MCF 10A (cell line): ENCODE measurements around the gene SHANK3. TPM values are rescaled to one million over a fixed set of nuclear protein-coding genes. Genes with fewer than 3 reads are reported as not detected.
"Not testable (repeated sequence)": the region's sequence is repeated elsewhere in the genome, so short reads cannot be mapped to it uniquely, and the experiment has no call there.

Experiments
- BruUV-seq: library from RNA; stranded (reverse); fragments of 400-500 nt; replicated peaks from 2 replicates; lab custom pipeline; 2021; lab: Mats Ljungman, UMichigan
- CTCF ChIA-PET: fragments of 300-600 bp; sonication (Branson Sonifier 250); formaldehyde crosslinking; extraction: SDS; loops from one replicate; lab custom pipeline; 2021; ENCODE audit warnings: antibody characterized with exemption, inconsistent platforms; lab: Yijun Ruan, JAX
- POLR2A ChIA-PET: fragments of 300-600, 350-650 bp; sonication (Branson Sonifier 250); formaldehyde crosslinking; extraction: SDS; loops from one replicate; lab custom pipeline; 2020; ENCODE audit warnings: antibody characterized with exemption, inconsistent platforms; lab: Yijun Ruan, JAX
- DNase-seq: peaks from one replicate; pipeline ENCODE4 v3.0.0-alpha.2; 2018; ENCODE audit not compliant: unreplicated experiment
- H3K27ac Mint-ChIP-seq: one replicate; pipeline ENCODE4 v1.8.0; 2022; ENCODE audit warnings: mild to moderate bottlenecking, low read depth, mixed read lengths; ENCODE audit not compliant: unreplicated experiment
- H3K27me3 Mint-ChIP-seq: one replicate; pipeline ENCODE4 v1.8.0; 2022; ENCODE audit warnings: mixed read lengths; ENCODE audit not compliant: insufficient read depth, unreplicated experiment
- H3K36me3 Mint-ChIP-seq: one replicate; pipeline ENCODE4 v1.8.0; 2022; ENCODE audit warnings: mild to moderate bottlenecking, moderate library complexity, mixed read lengths; ENCODE audit not compliant: insufficient read depth, unreplicated experiment
- H3K4me1 Mint-ChIP-seq: one replicate; pipeline ENCODE4 v1.8.0; 2022; ENCODE audit warnings: mixed read lengths; ENCODE audit not compliant: insufficient read depth, unreplicated experiment
- H3K4me3 Mint-ChIP-seq: one replicate; pipeline ENCODE4 v1.8.0; 2022; ENCODE audit warnings: mild to moderate bottlenecking, moderate library complexity, mixed read lengths; ENCODE audit not compliant: unreplicated experiment
- H3K9me3 Mint-ChIP-seq: one replicate; pipeline ENCODE4 v1.8.0; 2022; ENCODE audit warnings: mixed read lengths; ENCODE audit not compliant: unreplicated experiment
- intact Hi-C: fragments of 100-400 bp; cut with micrococcal nuclease; formaldehyde crosslinking; loops from 2 replicates; pipeline ENCODE4 v1.14.1; 2022
- total RNA-seq: library from RNA; stranded (reverse); gene quantifications from 2 replicates; pipeline ENCODE4 v1.2.3, GENCODE V29; 2022
- TF ChIP-seq, protein P1 (sequence below): fragments of 200-600 bp; IDR thresholded peaks from one replicate; pipeline ENCODE4 v1.8.0; 2022; ENCODE audit warnings: antibody characterized with exemption, mild to moderate bottlenecking; ENCODE audit not compliant: unreplicated experiment

Gene SHANK3
- total RNA-seq, 1 experiment from 2014 or later: 1.2 TPM

DNA sequence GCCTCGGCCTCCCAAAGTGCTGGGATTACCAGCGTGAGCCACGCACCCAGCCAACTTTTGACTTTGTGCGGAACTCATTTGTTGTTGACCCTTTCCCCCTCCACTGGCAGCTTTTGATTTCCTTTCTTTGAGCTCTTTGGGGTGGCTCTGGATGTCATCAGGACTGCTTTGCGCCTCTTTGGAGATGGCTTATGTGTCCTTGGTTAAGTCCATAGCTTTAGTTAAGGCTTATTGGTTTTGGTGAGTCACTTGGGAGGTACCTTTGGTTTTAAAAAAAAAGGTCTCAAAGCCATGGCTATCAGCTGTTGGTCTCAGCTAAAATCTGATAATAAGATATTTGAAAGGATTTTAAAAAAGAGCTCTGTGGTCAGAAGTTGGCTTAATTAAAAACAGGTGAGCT lies 39.5 kb upstream of the SHANK3 start:
- no peaks in the 10 kb centered on the region for H3K36me3 Mint-ChIP-seq
- intact Hi-C loops: no loop called here
- no peaks in the 10 kb centered on the region for H3K27me3 Mint-ChIP-seq
- H3K4me3 Mint-ChIP-seq: no peak overlapping the region
- CTCF ChIA-PET: interaction anchor here (0.6 kb wide), 1 partner anchor 183 kb away, joined by 3 read pairs; no protein-coding TSS in a partner anchor
- no peaks in the 10 kb centered on the region for H3K9me3 Mint-ChIP-seq
- no peak for DNase-seq
- no peak overlapping the region for H3K27ac Mint-ChIP-seq
- TF ChIP-seq, protein P1, sequence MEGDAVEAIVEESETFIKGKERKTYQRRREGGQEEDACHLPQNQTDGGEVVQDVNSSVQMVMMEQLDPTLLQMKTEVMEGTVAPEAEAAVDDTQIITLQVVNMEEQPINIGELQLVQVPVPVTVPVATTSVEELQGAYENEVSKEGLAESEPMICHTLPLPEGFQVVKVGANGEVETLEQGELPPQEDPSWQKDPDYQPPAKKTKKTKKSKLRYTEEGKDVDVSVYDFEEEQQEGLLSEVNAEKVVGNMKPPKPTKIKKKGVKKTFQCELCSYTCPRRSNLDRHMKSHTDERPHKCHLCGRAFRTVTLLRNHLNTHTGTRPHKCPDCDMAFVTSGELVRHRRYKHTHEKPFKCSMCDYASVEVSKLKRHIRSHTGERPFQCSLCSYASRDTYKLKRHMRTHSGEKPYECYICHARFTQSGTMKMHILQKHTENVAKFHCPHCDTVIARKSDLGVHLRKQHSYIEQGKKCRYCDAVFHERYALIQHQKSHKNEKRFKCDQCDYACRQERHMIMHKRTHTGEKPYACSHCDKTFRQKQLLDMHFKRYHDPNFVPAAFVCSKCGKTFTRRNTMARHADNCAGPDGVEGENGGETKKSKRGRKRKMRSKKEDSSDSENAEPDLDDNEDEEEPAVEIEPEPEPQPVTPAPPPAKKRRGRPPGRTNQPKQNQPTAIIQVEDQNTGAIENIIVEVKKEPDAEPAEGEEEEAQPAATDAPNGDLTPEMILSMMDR: no peak
- no TSS peak for BruUV-seq
- H3K4me1 Mint-ChIP-seq: peaks cover 9% of the 10 kb centered on the region
- POLR2A ChIA-PET: no interaction called here

DNA sequence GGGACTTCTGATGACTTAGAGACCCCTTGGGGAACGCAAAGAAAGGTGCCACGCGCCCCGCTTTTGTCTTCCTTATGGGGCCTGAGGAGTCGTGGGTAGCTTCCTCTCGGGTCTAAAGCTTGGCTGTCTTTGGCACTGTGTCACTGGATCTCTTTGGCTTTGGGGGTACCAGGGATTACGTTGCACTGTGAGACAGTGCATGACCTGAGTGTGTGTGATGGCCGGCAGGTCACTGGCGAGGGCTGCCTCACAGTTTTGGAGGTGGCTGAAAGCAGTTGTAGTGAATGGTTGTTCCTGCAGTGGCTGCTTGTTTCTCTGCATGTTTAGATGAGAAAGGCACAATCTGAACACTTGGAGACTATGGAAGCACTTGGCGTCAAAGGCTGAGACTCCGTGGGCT lies 38.9 kb upstream of the SHANK3 start:
- Mint-ChIP-seq H3K36me3 (no peaks in the 10 kb centered on the region), H3K27ac (no peak overlapping the region), H3K27me3 (no peaks in the 10 kb centered on the region), H3K4me3 (no peak overlapping the region), H3K9me3 (no peaks in the 10 kb centered on the region), H3K4me1 (peaks cover 3% of the 10 kb centered on the region)
- no TSS peak for BruUV-seq
- POLR2A ChIA-PET: interaction anchor here (1.0 to 1.3 kb wide), 2 partner anchors 11 to 13 kb away, joined by 3 to 4 read pairs; no protein-coding TSS in a partner anchor
- TF ChIP-seq, protein P1: no peak
- CTCF ChIA-PET: no interaction called here
- no peak for DNase-seq
- intact Hi-C loops: no loop called here

DNA sequence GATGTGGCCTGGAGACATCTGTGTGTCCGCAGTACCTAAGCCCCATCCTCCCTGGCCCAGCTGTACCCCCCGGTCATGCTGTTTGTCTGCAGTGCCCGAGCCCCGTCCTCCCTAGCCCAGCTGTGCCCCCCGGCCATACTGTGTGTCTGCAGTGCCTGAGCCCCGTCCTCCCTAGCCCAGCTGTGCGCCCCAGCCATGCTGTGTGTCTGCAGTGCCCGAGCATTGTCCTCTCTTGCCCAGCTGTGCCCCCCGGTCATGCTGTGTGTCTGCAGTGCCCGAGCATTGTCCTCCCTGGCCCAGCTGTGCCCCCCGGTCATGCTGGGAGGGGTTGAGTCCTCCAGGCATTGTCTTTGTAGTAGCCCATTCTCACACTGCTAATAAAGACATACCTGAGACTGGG lies 37.0 kb upstream of the SHANK3 start:
- Mint-ChIP-seq H3K27me3 (no peaks in the 10 kb centered on the region), H3K27ac (no peak overlapping the region), H3K36me3 (no peaks in the 10 kb centered on the region), H3K4me3 (no peak overlapping the region), H3K9me3 (no peaks in the 10 kb centered on the region), H3K4me1 (no peaks in the 10 kb centered on the region)
- BruUV-seq: no TSS peak
- TF ChIP-seq, protein P1: no peak
- intact Hi-C loops: no loop called here
- POLR2A ChIA-PET: interaction anchor here (1.0 kb wide), 1 partner anchor 8 kb away, joined by 3 read pairs; the partner anchor contains the start of gene ARSA
- no peak for DNase-seq
- CTCF ChIA-PET: no interaction called here

DNA sequence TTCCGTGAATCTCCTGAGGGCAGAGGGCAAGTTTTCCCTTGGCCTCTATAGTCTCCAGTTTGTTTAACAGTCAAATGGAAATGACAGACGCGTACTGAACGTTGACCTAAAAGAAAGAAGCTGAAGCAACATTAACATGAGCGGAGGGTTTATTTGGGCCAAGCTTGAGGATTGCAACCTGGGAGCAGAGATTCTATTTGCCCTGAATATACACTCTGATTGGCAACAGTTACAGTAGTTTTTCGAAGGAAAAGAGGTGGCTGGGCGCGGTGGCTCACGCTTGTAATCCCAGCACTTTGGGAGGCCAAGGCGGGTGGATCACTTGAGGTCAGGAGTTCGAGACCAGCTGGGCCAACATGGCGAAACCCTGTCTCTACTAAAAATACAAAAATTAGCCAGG lies 32.3 kb upstream of the SHANK3 start:
- H3K4me1 Mint-ChIP-seq, intact Hi-C loops, H3K4me3 Mint-ChIP-seq, BruUV-seq, H3K27ac Mint-ChIP-seq, POLR2A ChIA-PET, H3K9me3 Mint-ChIP-seq, H3K36me3 Mint-ChIP-seq, CTCF ChIA-PET, H3K27me3 Mint-ChIP-seq, DNase-seq: not testable (repeated sequence)
